Panc1 (cell line): ENCODE data around the gene NANS.

Source experiments
- CTCF ChIP-seq: fragments of 450-650 bp; IDR thresholded peaks from 2 replicates; pipeline ENCODE4 v1.5.1; 2017; ENCODE audit warnings: mild to moderate bottlenecking
- POLR2AphosphoS5 ChIP-seq: IDR thresholded peaks from 2 replicates; pipeline ENCODE4 v1.6.1; 2012; ENCODE audit warnings: mild to moderate bottlenecking, low read depth, low read length, moderate library complexity
- REST ChIP-seq, 2 experiments: IDR thresholded peaks; 2 replicates each; pipeline ENCODE4 v1.6.1; 2011 to 2012; ENCODE audit warnings: low read depth in 2 of 2, control low read depth in 1 of 2, low read length in 1 of 2, mild to moderate bottlenecking in 1 of 2, moderate library complexity in 1 of 2; ENCODE audit not compliant: insufficient read depth in 1 of 2
- SIN3A ChIP-seq: IDR thresholded peaks from 2 replicates; pipeline ENCODE4 v1.6.1; 2012; ENCODE audit warnings: low read depth, mild to moderate bottlenecking, low read length, moderate library complexity, borderline replicate concordance; ENCODE audit not compliant: insufficient read depth
- TCF7L2 ChIP-seq: IDR thresholded peaks from 2 replicates; pipeline ENCODE4 v1.6.1; 2011; ENCODE audit warnings: mild to moderate bottlenecking, low read depth, low read length, inconsistent platforms

GRCh38 chr9:98020476-98021145 lies 35.9 kb upstream of the NANS start:
- TF ChIP-seq CTCF: no peak
- no peak for TF ChIP-seq TCF7L2
- no peak for TF ChIP-seq POLR2AphosphoS5
- TF ChIP-seq REST (IDR thresholded peaks at IDR 0.05; ENCODE audit: insufficient read depth in 1 of 2, low read depth in 2 of 2, low read length in 1 of 2): no peak
- TF ChIP-seq SIN3A: no peak
